GM21717 (cell line): ENCODE results near the gene SORCS3.

Source experiments
- ATAC-seq: cut with Tn5 transposase; IDR thresholded peaks from one replicate; pipeline ENCODE4 v1.9.1; 2021; ENCODE audit warnings: mild to moderate bottlenecking, moderate library complexity; ENCODE audit not compliant: unreplicated experiment

Gene SORCS3

GRCh38 chr10:104989880-104990279, 348.8 kb downstream of the SORCS3 start:
- ATAC-seq = no peak

DNA sequence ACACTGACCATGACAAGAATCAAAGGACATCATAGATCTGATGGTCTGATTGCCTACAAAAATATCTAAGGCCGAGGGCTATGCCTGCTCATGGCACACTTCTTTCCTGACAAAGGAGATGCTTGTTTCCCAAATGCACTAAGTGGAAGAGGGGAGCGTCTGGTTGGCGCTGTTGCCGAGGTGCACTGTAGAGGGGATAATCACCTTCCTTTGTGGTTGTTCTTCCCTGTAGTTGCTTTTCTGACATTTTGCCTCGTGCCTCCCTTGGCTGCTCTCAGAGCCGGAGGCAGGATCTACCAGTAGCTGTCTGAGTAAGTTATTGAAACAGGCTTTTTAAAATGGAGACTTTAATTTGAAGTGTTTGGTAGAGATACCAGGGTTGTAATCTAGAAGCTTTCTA, 352.0 kb downstream of the SORCS3 start:
- ATAC-seq = no peak

DNA sequence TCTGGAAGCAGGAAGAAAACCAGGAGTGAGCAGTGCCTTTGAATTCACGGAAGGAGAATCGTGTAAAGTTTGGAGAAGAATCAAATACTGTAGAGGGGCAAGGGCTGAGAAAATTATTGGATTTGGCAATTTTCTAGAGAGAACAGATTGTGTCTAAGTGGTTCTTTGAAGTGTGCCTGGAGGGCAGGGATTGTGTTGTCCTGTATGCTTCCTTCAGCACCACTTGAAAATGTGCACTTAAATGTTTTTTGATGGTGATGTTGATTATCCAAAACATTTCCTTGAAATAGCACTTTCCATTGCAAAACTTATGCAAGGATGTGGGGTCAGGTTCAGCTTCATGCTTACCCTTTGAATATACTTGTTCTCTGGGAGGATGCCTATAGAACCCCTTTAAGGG, 360.2 kb downstream of the SORCS3 start:
- ATAC-seq = no peak

DNA sequence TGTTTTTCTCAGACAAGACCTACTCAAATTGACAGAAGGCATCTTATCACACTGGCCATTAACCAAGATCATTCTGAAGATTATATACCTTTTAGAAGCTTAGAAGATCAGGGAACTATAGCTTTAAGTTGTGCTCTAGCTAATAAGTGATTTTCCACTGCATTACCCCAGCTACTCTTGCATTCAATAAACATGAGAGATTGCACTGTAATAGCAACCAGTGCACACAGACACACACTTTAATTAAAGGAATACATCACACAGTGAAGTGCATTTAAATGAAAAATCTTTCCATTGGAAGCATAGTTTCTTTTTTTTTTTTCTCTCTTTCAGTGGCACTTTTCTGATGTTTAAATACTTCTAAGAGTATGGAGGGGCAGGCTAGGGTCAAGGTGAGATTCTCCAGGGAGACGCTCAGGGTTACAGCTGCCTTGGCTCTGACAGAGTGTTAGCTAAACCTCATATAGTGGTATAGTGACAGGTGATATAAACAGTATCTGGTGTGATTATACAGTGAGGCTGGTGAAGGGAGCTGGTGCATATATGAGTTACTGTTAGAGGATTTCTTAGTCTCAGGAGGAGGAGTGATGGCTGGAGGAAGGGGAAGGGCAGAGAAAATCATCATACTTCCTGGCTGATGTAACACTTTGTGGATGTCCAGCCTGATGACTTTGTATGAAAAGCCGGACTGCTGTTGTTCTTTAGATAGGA, 369.5 kb downstream of the SORCS3 start:
- ATAC-seq = no peak

DNA sequence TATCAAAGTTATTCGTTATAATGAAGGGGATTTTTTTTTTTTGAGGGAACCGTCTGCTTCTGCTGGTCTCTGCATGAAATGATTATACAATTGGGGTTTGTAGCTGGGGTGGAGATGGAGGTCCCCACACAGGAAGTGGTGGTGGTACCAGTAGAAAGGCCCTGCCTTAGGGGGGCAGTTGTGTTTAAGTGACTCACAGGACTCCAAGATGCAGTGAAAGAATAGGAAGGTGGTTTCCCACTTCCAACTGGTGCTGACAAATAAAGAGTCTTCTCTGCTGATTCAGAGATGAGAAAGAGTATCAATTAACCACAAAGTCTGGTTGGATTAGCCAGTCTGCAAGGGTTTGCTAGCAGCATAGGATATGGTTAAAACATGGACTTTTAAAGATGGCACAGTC, 376.0 kb downstream of the SORCS3 start:
- no peak for ATAC-seq

DNA sequence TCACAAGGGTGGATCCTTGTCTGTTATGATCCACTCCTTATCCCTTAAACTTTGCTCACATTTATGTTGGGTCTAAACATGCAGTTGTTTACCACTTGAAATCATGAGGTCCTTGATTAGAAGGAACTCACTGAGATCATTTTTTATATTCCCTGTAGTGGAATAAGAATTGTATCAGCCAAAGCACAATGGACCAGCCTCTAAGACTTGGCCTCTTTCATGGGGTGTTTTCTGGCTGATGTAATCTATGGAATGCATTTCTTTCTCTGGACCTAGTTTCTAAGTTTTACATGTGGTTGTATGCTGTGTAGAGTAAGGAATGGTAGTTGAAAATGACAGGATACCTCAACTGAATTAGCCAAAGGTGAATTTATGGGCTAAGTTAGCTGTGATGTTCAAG, 376.6 kb downstream of the SORCS3 start:
- no peak for ATAC-seq

DNA sequence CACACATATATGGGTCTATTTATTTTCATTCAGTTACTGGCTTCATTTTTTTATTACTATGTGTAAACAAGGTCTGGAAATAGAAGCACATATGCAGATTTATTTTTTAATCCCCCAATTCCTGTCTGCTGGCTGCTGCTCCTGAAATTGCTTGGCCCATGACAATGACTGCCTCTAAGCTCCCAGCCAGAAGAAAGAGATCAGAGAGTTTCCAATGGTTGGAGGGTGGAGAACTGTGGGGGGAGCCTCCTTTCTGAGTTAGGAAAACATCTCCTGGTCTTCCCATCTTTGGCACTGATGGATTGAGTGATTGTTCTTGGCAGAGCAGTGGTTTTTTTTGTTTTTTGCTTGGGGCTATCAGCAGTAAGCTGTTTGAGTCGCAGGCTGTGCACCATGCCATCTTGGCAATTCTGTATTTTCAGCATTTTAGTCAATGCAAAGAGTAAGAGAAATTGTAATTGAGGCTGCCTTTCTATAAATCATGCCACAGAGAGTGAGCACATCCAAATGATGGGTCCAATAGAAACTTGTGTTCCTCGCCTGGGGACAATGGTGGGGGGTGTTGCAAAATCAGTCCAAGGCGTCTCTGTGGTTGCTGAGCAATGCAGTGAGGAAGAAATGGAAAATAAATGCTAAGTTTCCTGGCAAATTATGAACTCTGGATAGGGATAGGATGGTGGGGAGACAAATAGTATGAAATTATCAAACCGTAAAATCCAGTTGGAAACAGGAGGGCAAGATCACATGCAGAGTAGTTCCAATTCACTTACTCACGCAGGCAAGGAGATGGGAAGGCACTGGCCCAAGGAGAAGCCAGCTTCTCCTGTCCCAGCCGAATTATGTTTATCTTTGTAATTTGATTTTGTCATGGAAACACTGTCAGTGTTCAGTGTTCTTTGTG, 382.4 kb downstream of the SORCS3 start:
- ATAC-seq = no peak

GRCh38 chr10:105024184-105024583, 383.1 kb downstream of the SORCS3 start:
- ATAC-seq = no peak

DNA sequence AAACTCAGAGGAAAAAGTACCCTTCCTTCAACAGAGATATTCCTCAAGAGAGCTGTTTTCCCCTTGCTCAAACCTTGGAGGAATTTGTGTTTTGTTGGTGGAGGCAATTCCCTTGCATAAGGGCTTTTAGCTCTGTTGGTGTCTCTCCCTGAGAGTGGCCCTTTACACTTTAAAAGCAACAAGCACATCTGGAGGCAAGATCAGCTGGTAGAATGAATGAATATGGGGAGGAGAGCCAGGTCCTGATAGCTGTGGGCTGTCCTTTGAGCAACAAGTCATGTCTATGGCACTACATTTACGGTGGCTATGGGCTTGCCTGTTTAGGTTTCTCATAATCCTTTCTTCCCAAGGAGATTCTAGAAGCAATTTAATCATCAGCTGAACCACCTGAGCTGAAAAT, 384.0 kb downstream of the SORCS3 start:
- no peak for ATAC-seq

DNA sequence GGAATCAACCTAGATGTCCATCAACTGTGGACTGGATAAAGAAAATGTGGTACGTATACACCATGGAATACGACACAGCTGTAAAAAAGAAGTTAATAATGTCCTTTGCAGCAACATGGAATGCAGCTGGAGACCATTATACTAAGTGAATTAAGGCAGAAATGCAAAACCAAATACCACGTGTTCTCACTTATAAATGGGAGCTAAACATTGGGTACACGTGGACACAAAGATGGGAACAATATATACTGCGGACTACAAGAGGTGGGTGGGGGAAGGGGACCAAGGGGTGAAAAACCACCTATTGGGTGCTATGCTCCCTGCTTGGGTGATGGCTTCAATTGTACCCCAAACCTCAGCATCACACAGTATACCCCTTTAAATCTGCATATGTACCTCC, 385.5 kb downstream of the SORCS3 start:
- ATAC-seq = no peak

DNA sequence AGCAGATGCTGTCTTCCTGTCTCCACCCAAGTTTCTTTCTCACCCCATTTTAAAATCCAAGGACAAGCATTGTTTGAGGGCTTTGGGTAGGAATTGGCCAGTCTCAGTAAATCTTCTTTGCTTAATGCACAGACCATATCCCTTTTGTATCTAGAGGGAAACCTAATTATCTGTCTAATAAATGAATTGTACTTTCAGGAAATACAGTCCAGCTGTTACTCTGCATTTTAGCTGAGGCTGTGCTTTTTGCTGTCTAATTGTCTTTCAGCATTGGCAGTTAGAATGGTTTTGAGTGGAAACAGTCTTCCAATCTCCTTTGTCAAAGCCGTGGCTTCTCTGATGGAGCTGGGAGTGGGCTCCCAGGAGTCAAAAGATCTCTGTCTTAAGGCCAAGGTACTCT, 388.2 kb downstream of the SORCS3 start:
- no peak for ATAC-seq

DNA sequence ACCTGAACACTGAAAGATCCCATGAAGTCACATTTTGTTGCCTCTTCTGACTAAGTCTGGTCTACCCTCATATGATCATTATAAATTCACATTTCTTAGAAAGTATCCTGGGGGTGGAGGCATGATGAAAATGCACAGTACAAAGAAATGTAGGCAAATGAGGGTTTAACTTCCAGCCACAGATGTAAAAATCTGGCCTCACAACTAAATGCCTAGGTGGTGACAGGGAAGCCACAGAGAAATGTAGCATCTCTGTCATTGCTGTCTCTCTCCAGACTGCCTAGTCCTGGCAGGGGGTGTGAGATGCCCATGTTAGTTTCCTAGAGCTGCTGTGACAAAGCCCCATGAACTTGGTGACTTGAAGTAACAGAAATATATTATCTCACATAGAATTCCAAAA, 395.9 kb downstream of the SORCS3 start:
- ATAC-seq = no peak

DNA sequence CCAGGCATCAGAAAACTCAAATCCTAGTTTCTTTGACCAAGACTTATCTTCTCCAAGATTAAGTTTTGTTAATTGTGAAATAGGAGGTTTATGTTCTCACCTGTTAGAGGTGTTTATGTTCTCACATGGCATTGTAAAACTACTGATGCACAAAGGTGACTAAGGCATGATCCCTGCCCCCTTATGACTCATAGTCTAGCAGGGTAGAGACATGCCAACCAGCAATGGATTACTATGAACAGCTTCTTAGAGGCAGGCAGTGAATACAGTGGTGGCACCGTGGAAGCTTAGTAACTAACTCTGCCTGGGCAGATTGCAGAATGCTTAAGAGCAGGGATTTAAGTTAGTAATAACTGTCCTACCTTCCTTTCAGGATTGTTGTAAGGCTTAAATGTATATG, 400.9 kb downstream of the SORCS3 start:
- ATAC-seq = no peak

- ATAC-seq = no peak
These were observed 401.9 kb downstream of the SORCS3 start for GRCh38 chr10:105042906-105043552.

DNA sequence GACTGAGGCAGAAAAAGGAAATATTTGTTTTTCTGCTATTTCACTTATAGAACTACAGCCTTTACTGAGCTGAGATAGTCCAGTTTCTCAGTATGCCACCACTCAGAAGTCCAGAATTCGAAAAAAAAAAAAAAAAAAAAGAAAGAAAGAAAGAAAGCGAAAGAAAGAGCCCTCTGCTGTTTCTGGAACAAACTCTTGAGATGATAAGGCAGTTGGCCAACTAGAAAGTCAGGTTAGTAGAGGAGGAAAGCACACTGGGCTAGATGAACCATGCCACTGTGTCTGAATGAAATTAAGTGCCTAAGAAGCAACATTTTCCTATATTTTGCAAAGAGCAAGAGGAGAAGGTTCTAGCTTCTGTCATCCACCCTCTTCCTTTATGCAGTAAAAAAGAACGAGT, 403.8 kb downstream of the SORCS3 start:
- no peak for ATAC-seq

DNA sequence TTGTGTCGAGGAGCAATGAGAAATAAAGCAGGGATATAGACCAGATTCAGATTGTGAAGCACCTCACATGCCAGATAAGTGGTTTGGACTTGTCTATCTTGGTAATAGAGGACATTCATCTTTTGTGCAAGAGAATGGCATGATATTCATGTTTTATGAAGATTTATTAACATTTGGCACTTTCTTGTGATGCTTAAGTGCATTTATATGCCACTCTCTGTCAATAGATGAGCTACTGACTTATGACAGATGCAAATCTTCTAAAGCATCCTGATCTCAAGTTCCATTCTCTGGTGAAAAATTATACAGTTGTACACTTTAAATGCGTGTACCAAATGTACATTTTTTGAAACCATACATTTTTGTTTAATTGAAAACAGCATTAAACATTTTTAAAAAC, 415.3 kb downstream of the SORCS3 start:
- no peak for ATAC-seq

GRCh38 chr10:105062951-105063350, 421.9 kb downstream of the SORCS3 start:
- ATAC-seq = no peak

- ATAC-seq = no peak
These were observed 422.7 kb downstream of the SORCS3 start for GRCh38 chr10:105063796-105064195.

DNA sequence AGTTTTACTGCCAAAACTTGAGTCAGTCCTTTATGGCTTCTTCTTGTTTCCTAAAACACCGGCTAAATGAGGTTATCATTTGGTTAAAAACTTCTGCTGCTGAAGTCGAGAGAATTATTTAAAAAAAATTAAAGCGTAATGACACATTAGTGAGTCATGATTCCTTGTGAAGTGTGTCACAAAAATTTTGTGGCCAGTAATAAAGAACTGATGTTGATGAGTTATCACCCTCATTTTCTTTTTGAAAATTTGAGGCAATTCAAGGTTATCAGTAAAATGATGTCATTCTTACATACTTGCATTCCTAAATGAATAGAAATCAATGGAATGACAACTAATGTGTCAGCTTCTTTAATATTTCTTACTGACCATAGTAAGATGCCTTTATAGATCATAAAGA, 427.4 kb downstream of the SORCS3 start:
- no peak for ATAC-seq

GRCh38 chr10:105070249-105070648, 429.2 kb downstream of the SORCS3 start:
- ATAC-seq = no peak

GRCh38 chr10:105070952-105071351, 429.9 kb downstream of the SORCS3 start:
- no peak for ATAC-seq

- ATAC-seq = no peak
These were observed 430.9 kb downstream of the SORCS3 start for GRCh38 chr10:105071980-105072379.
